Right lobe of liver (tissue), 6 donors: ENCODE measurements around the gene HLA-DPA1. TPM values are rescaled to one million over a fixed set of nuclear protein-coding genes. Genes with fewer than 3 reads are reported as not detected.

Experiments used
- ATAC-seq, 4 donors: fragments of 200-7000 bp; cut with Tn5 transposase; one replicate each; pipeline ENCODE4 v1.9.1; 2020; ENCODE audit warnings: mild to moderate bottlenecking in 4 of 4, moderate library complexity in 4 of 4
- DNase-seq, 3 donors: peaks; one replicate each; pipeline ENCODE4 v3.0.0-alpha.2; 2020
- H3K27ac ChIP-seq, 3 donors: fragments of 200-600 bp; one replicate each; pipeline ENCODE4 v1.8.0; 2022
- H3K27me3 ChIP-seq, 2 donors: fragments of 200-600 bp; one replicate each; pipeline ENCODE4 v1.8.0; 2022
- H3K36me3 ChIP-seq, 4 donors: fragments of 200-600 bp; sonication (generic) in 1 of 4; one replicate each; pipeline versions ENCODE4 v1.5.1 to v1.8.0; 2017 to 2022; ENCODE audit warnings: control low read depth in 1 of 4
- H3K4me1 ChIP-seq, 4 donors: fragments of 200-600 bp; sonication (generic) in 1 of 4; one replicate each; pipeline versions ENCODE4 v1.5.1 to v1.8.0; 2017 to 2022; ENCODE audit warnings: control low read depth in 1 of 4
- H3K4me3 ChIP-seq, 3 donors: fragments of 200-600 bp; one replicate each; pipeline ENCODE4 v1.8.0; 2022
- H3K9me3 ChIP-seq, 4 donors: fragments of 200-600 bp; sonication (generic) in 1 of 4; one replicate each; pipeline versions ENCODE4 v1.5.1 to v1.8.0; 2017 to 2022; ENCODE audit warnings: control low read depth in 1 of 4
- CTCF ChIP-seq, 4 donors: fragments of 200-600 bp in 3 of 4; fragments of 450-650 bp in 1 of 4; IDR thresholded peaks; one replicate each; pipeline versions ENCODE4 v1.5.1 to v1.8.0; 2016 to 2022; ENCODE audit warnings: antibody characterized with exemption in 4 of 4, mild to moderate bottlenecking in 2 of 4
- POLR2A ChIP-seq: fragments of 450-650 bp; IDR thresholded peaks from one replicate; pipeline ENCODE4 v1.6.1; 2017; ENCODE audit warnings: antibody characterized with exemption, mild to moderate bottlenecking
- WGBS: methylation state at CpG from one replicate; pipeline ENCODE4 v1.1.6; 2018; ENCODE audit warnings: low coverage, low lambda C conversion rate; ENCODE audit not compliant: insufficient coverage; ENCODE audit errors: missing lambda C conversion rate; 5-methylcytosine and 5-hydroxymethylcytosine counted together
- intact Hi-C, 2 donors: fragments of 100-400 bp; cut with DNase I; formaldehyde crosslinking; loops; one replicate each; pipeline versions ENCODE4 v1.11.2 to v1.14.1; 2022
- total RNA-seq, 6 experiments: library from RNA; depleted of rRNA in 2 of 6; stranded (reverse); fragments of >200 nt in 2 of 6; fragmentation: NEBNext Ultra II Directional in 3 of 6; extraction: Animal tissue kit (Norgen Biotek cat#: 25700) in 3 of 6; gene quantifications; one replicate each; pipeline versions ENCODE4 v1.1.0 to v1.2.4, GENCODE V29; 2016 to 2023
- donor health status: DM: no; HTN: yes; CAD: no.
- donor health status: DM: no; HTN: no; CAD: no.
- donor health status: DM: no; HTN: no; CAD: no.
- donor health status: DM: no; HTN: yes; CAD: no.
- donor health status: DM: no; HTN: yes; CAD: no.

The HLA-DPA1 gene
- total RNA-seq, 6 experiments from 2014 or later, result 10.0 to 74.8 (median 26.3) TPM

GRCh38 chr6:33080127-33081089, 7.0 kb upstream of the HLA-DPA1 start:
- TF ChIP-seq CTCF (IDR thresholded peaks at IDR 0.05) (no peak), POLR2A (peak; percentile 43)
- Histone ChIP-seq H3K4me1 (peaks cover 0 to 7% (median 0%) of the 10 kb centered on the region in 4 donors), H3K27me3 (no peaks in the 10 kb centered on the region), H3K4me3 (peak overlapping the region; percentile 30 to 38 (median 33)), H3K36me3 (no peaks in the 10 kb centered on the region), H3K27ac (peak overlapping the region; percentile 43 to 79 (median 67)), H3K9me3 (no peaks in the 10 kb centered on the region)
- DNase-seq (peak; percentile 59 to 70 (median 67)), ATAC-seq (peak; percentile 63 to 75 (median 70))
- intact Hi-C loops, result loop anchor here (5.0 kb wide), 2 partner anchors 68 to 73 kb away; partner anchors contain the start of gene HLA-DOA (in 1 of the 2)
- 19% methylated on average over 28 of the region's 49 CpGs for WGBS

DNA sequence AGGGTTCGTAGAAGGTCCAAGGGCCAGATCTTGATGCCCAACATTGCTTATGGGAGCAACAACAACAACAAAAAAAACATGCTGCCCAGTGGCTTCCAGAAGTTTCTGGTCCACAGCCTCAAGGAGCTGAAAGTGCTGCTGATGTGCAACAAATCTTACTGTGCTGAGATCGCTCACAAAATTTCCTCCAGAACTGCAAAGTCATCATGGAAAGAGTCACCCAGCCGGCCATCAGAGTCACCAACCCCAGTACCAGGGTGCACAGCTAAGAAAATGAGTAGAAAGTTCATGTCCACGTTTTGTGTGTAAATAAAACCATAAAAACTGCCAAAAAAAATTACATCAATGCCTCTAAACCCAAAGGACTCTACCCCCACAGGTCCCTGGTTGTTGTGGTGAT, 6.1 kb upstream of the HLA-DPA1 start:
- H3K36me3 ChIP-seq, result no peaks in the 10 kb centered on the region
- H3K4me3 ChIP-seq, result no peak overlapping the region
- DNase-seq (no peak), ATAC-seq (no peak)
- TF ChIP-seq CTCF (IDR thresholded peaks at IDR 0.05) (no peak), POLR2A (no peak)
- intact Hi-C loops, result no loop called here
- H3K27ac ChIP-seq, result peak overlapping the region in 1 of 3 donors; percentile 79
- peaks cover 0 to 7% (median 0%) of the 10 kb centered on the region in 4 donors for H3K4me1 ChIP-seq
- 21% methylated on average over 4 of the region's 4 CpGs for WGBS
- no peaks in the 10 kb centered on the region for H3K27me3 ChIP-seq
- H3K9me3 ChIP-seq, result no peaks in the 10 kb centered on the region

DNA sequence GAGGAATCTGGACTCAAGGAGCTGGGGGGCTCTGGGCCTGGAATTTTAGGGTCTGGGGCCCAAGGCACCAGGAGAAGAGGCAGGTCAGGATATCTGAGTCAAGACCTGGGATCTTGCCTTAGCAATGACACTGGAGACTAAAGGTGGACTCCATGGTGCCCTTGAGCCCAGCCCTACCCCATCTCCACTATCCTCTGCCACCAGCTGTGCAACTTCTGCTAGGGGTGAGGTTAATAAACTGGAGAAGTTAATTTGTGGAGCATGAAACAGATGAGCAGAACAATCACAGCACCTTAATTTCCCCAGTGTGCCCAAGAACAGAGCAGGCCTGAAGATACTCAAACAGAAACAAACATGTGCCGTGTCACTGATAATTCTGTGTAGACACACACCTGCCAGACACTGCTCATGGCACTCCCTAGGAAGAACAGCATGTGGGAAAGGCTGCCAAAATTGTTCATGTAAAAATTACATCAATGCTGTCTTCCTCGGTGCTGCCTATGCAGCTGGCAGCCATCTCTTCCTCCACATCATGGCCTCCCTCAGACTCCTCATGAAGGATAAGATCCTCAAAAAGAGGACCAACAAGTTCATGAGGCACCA, 5.6 kb upstream of the HLA-DPA1 start:
- H3K36me3 ChIP-seq, result no peaks in the 10 kb centered on the region
- no peaks in the 10 kb centered on the region for H3K27me3 ChIP-seq
- WGBS, result 78% methylated on average over 2 of the region's 2 CpGs
- no peak overlapping the region for H3K27ac ChIP-seq
- H3K4me1 ChIP-seq, result peaks cover 0 to 7% (median 0%) of the 10 kb centered on the region in 4 donors
- intact Hi-C loops, result no loop called here
- H3K4me3 ChIP-seq, result no peak overlapping the region
- ATAC-seq (no peak), DNase-seq (no peak)
- H3K9me3 ChIP-seq, result no peaks in the 10 kb centered on the region
- TF ChIP-seq POLR2A, result no peak
- no peak for TF ChIP-seq CTCF (IDR thresholded peaks at IDR 0.05)

DNA sequence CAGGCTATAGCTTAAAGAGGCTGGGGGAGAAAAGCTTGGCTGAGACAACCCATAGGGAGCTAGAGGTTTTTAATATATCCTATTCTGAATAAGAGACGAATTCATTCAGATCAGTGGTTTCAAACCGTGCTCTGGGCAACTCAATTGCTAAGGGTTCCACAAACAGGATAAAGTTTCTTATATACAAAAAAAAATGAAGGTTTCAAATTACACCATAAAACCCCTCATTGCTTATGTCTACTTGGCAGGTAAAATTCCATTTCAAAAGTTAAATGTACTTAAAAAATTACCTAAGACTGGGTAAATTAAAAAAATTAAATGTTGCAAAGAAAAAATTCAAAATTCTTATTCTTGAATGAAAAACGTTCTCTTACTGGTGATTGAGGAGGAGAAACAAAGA, 5.0 kb upstream of the HLA-DPA1 start:
- ATAC-seq (no peak), DNase-seq (no peak)
- Histone ChIP-seq H3K36me3 (no peaks in the 10 kb centered on the region), H3K4me3 (no peak overlapping the region), H3K27ac (no peak overlapping the region), H3K27me3 (no peaks in the 10 kb centered on the region), H3K9me3 (no peaks in the 10 kb centered on the region), H3K4me1 (peaks cover 0 to 7% (median 0%) of the 10 kb centered on the region in 4 donors)
- intact Hi-C loops, result no loop called here
- no peak for TF ChIP-seq POLR2A
- TF ChIP-seq CTCF (IDR thresholded peaks at IDR 0.05), result no peak
- 72% methylated on average over 3 of the region's 3 CpGs for WGBS
